Measurements from ENCODE around the gene ZBTB49.
"Not testable (repeated sequence)": the region's sequence is repeated elsewhere in the genome, so short reads cannot be mapped to it uniquely, and the experiment has no call there.

Gene ZBTB49

DNA sequence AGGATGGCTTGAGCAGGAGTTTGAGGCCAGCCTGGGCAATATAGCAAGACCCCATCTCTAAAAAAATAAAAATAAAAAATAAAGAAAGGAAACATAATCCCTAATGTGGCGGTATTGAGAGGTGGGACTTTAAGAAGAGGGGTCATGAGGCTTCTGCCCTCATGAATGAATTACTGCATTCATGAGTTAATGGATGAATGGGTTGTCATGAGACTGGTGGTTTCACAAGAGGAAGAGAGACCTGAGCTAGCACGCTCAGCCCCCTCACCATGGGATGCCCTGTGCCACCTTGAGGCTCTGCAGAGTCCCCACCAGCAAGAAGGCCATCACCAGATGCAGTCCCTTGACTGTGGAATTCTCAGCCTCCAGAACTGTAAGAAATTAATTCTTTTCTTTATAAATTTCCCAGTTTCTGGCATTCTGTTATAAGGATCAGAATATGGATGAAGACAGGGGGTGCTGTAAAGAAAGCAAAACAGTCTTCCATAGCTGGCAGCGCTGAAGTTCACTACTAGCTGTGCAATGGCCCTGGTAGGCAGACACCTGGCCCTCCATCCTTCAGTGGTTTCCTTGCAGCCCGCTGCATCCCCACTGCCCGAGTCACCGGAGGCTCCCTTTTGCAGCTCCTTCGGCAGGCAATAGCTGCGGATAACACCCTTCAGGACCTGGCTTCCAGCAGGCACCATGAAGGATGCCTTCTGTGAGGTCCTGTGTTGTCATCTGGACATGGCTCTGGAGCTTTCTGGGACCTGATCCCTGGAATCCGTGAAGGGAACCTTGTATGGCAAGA lies 52.0 kb downstream of the ZBTB49 start:
- in situ Hi-C loops (cut with MboI; ENCODE audit: low sequenced_read_pairs): no loop called here
- DNase-seq (ENCODE audit: low spot score in 2 of 2): no peak
- Histone ChIP-seq H3K27me3 (ENCODE audit: low read depth) (no peaks in the 10 kb centered on the region), H3K9me3 (no peaks in the 10 kb centered on the region), H3K4me3 (no peak overlapping the region), H3K4me1 (no peaks in the 10 kb centered on the region), H3K36me3 (replicated peaks) (no peaks in the 10 kb centered on the region)

DNA sequence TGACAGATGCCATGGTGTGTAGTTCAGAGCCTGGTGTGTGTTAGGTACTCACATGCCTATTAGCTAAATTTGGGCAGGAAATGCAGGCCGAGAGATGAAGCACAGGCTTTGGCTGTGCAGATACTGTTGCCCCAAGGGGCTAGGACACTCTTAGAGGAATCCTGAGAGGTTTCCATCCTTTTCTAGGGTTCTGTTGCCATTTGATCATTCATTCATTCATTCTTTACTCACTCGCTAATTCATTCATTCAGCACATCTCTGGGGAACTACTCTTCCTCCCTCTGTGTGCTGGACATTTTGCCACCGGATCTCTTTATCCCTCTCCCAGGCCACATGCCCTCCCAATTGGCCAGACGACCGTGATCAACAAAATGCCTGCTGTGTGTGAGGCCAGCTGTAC lies 53.0 kb downstream of the ZBTB49 start:
- DNase-seq (ENCODE audit: low spot score in 2 of 2): no peak
- Histone ChIP-seq H3K4me1 (no peaks in the 10 kb centered on the region), H3K36me3 (replicated peaks) (no peaks in the 10 kb centered on the region), H3K27me3 (ENCODE audit: low read depth) (no peaks in the 10 kb centered on the region), H3K4me3 (no peak overlapping the region), H3K9me3 (no peaks in the 10 kb centered on the region)
- in situ Hi-C loops (cut with MboI; ENCODE audit: low sequenced_read_pairs): no loop called here

DNA sequence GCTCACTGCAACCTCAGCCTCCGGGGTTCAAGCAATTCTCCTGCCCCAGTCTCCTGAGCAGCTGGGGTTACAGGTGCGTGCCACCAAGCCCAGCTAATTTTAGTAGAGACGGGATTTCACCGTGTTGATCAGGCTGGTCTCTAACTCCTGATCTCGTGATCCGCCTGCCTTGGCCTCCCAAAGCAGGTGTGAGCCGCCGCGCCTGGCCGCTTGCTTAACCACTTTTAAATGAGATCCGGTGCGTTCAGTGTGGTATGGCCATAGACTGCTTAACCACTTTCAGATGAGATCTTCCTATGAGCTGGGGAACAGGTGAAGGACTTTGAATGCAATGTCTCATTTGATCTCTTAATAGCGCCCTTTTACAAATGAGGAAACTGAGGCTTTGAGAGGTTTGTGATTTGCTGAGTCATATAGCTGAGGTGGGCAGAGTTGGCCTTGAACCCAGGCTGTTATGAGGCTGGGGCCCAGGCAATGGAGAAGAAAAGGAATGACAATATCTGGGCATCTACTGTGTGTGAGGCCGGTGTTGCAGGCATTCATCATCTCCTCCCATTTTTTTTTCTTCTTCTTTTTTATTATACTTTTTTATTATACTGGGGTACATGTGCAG lies 55.0 kb downstream of the ZBTB49 start:
- Histone ChIP-seq H3K9me3 (no peaks in the 10 kb centered on the region), H3K36me3 (replicated peaks) (no peaks in the 10 kb centered on the region), H3K27me3 (ENCODE audit: low read depth) (no peaks in the 10 kb centered on the region), H3K4me1 (no peaks in the 10 kb centered on the region), H3K4me3 (no peak overlapping the region)
- in situ Hi-C loops (cut with MboI; ENCODE audit: low sequenced_read_pairs): no loop called here
- no peak for DNase-seq (ENCODE audit: low spot score in 2 of 2)

DNA sequence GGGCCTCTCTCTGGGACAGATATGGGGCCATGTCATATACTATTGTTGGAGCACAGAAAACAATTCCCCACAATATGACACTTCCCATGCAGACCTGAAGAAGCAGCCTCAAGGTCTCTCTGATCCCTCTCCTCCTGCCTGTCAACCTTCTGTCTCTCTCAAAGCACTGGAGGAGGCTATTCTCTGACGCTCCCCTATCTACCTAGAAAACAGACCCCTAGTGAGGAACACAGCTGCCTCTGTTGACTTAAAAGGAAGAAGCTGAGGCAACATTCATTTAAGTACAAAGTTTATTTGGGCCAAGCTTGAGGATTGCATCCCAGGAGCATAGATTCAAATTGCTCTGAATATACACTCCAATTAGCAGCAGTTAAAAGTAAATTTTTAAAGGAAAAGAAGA lies 57.5 kb downstream of the ZBTB49 start:
- H3K27me3 ChIP-seq (ENCODE audit: low read depth): no peaks in the 10 kb centered on the region
- H3K9me3 ChIP-seq: no peaks in the 10 kb centered on the region
- in situ Hi-C loops (cut with MboI; ENCODE audit: low sequenced_read_pairs): no loop called here
- H3K36me3 ChIP-seq (replicated peaks): no peaks in the 10 kb centered on the region
- H3K4me3 ChIP-seq: no peak overlapping the region
- no peaks in the 10 kb centered on the region for H3K4me1 ChIP-seq
- no peak for DNase-seq (ENCODE audit: low spot score in 2 of 2)

DNA sequence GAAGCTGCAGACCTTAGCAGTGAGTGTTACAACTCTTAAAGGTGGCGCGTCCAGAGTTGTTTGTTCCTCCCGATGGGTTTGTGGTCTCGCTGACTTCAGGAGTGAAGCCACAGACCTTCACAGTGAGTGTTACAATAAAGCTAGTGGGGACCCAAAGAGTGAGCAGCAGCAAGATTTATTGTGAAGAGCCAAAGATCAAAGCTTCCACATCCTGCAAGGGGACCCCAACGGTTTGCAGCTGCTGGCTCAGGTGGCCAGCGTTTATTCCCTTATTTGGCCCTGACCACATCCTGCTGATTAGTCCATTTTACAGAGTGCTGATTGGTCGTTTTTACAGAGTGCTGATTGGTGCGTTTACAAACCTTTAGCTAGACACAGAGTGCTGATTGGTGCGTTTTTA lies 58.5 kb downstream of the ZBTB49 start:
- H3K36me3 ChIP-seq (replicated peaks); H3K27me3 ChIP-seq (ENCODE audit: low read depth); H3K9me3 ChIP-seq; H3K4me3 ChIP-seq; in situ Hi-C loops (cut with MboI; ENCODE audit: low sequenced_read_pairs); DNase-seq (ENCODE audit: low spot score in 2 of 2); H3K4me1 ChIP-seq: not testable (repeated sequence)

DNA sequence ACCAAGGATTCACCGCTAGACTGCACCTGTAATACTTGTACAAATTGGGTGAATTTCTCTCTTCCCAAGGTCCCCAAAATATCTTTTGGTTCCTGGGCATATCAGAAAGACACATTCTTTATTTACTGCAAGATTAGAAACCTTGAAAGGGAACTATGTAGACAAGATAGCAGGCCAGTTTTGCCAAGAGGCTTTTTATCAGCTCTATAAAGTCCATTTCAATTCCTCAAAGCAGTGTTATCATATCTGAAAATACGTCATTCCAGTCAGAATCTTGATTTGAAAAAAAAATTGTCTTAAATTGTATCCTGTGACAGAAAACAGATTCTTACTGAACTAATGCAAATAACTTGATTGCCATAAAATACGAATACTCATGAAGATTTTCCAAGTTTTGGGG lies 59.8 kb downstream of the ZBTB49 start:
- in situ Hi-C loops (cut with MboI; ENCODE audit: low sequenced_read_pairs): no loop called here
- no peak for DNase-seq (ENCODE audit: low spot score in 2 of 2)
- Histone ChIP-seq H3K4me3 (no peak overlapping the region), H3K36me3 (replicated peaks) (no peaks in the 10 kb centered on the region), H3K9me3 (no peaks in the 10 kb centered on the region), H3K4me1 (no peaks in the 10 kb centered on the region), H3K27me3 (ENCODE audit: low read depth) (no peaks in the 10 kb centered on the region)

DNA sequence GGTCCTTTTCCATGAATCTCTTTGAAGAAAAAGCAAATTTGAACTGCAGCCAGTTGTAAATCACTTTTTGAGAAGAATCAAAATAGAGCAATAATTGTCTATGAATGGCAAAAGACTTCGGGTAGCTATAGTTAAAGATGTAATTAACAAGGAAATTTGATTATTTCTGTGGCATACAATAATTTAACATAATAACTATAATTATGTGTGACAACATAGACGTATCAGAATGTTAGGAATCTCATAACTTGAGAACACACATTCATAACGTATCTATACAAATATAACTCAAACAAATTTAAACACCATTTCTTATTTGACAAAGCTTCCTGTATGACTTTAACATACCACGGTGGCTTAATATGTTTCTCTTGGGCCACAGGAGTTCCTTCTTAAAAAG lies 60.9 kb downstream of the ZBTB49 start:
- Histone ChIP-seq H3K4me1 (no peaks in the 10 kb centered on the region), H3K4me3 (no peak overlapping the region), H3K27me3 (ENCODE audit: low read depth) (no peaks in the 10 kb centered on the region), H3K36me3 (replicated peaks) (no peaks in the 10 kb centered on the region), H3K9me3 (no peaks in the 10 kb centered on the region)
- no peak for DNase-seq (ENCODE audit: low spot score in 2 of 2)
- in situ Hi-C loops (cut with MboI; ENCODE audit: low sequenced_read_pairs): no loop called here

DNA sequence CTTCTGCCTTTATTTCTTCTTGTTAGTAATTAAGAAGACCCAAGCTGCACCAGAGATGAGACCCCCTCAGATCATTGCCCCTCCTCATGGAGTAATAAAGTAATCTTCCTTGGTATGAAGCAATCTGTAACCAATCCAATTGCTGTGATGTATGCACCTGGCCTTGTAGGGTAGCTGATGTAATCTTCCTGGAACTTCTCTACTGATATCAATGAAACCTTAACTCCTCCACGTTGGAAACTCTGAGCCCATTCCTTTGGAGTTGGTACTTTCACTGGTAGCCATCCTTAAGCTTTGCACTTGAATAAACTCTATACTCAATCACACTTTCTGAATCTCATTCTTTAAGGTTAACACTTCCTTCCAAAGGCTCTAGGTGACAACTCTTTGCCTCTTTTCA lies 65.3 kb downstream of the ZBTB49 start:
- no peak overlapping the region for H3K4me3 ChIP-seq
- H3K36me3 ChIP-seq (replicated peaks): no peaks in the 10 kb centered on the region
- H3K9me3 ChIP-seq: no peaks in the 10 kb centered on the region
- H3K4me1 ChIP-seq: no peaks in the 10 kb centered on the region
- DNase-seq (ENCODE audit: low spot score in 2 of 2): no peak
- in situ Hi-C loops (cut with MboI; ENCODE audit: low sequenced_read_pairs): no loop called here
- no peaks in the 10 kb centered on the region for H3K27me3 ChIP-seq (ENCODE audit: low read depth)

DNA sequence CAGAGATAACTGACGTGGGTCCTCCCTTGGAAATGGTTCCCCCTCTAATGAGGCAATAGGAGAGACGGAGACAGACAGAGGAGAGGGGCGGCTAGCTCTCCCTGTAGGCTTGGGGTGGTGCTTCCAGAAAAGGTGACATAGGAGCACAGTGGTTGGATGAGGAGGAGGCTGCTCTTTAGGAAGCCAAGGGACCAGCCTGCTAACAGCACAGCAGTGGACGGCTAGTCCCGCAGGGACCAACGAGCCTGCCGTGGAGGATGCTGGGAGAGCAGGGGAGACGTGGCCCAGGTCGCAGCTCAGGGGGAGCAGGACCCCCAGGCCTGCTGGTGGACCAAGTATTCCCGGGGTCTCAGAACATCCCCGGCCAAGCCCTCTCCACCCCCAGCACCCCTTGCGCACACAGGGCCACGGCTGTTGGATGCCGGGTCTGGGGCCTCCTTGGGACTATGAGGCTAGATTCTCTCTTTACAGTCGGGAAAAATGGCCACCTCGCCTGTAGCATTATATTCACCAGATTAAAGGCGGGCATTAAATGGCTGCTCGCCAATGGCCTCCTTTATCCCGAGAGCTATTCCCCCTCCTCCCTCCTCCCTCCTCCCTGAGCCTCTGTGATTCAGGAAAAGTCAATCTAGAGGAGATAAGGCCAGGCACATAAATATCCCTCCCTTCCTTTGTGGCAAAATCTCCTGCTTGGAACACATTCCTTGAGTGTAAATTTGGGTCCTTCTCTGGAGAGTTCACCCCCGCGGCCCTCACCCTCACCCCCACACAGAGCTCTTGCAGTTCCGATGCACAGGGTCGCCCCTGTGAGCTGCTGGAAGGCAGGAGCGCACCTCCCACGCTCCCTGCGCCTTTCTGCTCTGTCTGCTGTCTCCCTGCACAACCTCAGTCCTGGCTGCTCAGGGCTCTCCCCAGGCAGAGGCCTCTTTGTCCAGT lies 66.3 kb downstream of the ZBTB49 start:
- no peak overlapping the region for H3K4me3 ChIP-seq
- H3K9me3 ChIP-seq: no peaks in the 10 kb centered on the region
- H3K27me3 ChIP-seq (ENCODE audit: low read depth): no peaks in the 10 kb centered on the region
- in situ Hi-C loops (cut with MboI; ENCODE audit: low sequenced_read_pairs): no loop called here
- DNase-seq (ENCODE audit: low spot score in 2 of 2): no peak
- H3K36me3 ChIP-seq (replicated peaks): no peaks in the 10 kb centered on the region
- H3K4me1 ChIP-seq: no peaks in the 10 kb centered on the region

DNA sequence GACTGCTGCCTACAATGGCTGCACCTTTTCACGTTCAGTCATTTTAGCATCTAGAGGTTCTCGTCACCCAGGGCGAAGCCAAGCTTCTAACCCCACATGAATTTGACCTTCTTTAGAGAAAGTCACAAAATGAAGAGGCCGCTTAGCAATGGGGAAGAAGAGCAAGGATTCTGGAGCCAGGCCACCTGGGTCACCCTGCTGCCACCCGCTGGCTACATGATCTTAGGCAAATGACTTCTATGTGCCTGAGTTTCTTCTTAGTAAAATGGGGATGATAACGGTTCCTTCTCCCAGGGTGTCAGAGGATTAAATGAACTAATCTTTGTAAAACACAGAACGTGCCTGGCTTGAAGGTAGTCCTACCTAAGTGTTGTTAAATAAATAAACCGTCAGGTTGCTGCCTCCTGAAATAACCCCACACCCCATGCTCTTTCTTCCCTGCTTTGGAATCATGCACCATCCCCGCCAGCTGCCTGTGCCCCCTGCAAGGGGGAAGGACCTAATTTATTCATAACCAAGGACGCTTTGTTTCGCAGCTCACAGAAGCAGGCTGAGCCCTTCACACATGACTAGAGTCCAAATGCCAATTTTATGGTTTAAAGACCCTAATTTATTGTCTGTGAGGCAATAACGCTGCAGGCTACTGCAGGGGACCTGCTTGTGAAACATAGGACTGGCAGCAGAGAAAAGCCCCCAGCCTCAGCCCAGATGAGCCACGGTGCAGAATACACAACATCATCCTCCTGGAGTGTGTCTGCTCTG lies 68.2 kb downstream of the ZBTB49 start:
- Histone ChIP-seq H3K4me3 (no peak overlapping the region), H3K27me3 (ENCODE audit: low read depth) (no peaks in the 10 kb centered on the region), H3K9me3 (no peaks in the 10 kb centered on the region), H3K4me1 (no peaks in the 10 kb centered on the region), H3K36me3 (replicated peaks) (no peaks in the 10 kb centered on the region)
- in situ Hi-C loops (cut with MboI; ENCODE audit: low sequenced_read_pairs): no loop called here
- DNase-seq (ENCODE audit: low spot score in 2 of 2): no peak

DNA sequence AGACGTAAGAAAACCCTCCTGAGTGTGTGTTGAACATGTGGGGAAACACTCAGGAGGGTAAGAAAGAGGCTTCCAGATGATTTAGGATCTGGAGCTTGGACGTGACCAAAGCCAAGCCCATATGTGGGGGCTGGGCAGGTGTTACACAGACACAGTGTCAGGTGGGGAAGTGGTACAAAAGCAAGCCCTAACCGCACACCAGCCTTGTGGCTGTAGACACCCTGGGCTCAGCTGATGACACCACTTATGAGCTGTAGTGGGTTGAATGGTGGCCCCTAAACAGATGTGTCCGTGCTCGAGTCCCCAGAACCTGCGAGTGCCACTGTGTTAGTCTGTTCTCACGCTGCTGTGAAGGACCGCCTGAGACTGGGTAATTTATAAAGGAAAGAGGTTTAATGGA lies 71.8 kb downstream of the ZBTB49 start:
- in situ Hi-C loops (cut with MboI; ENCODE audit: low sequenced_read_pairs): no loop called here
- Histone ChIP-seq H3K27me3 (ENCODE audit: low read depth) (no peaks in the 10 kb centered on the region), H3K36me3 (replicated peaks) (no peaks in the 10 kb centered on the region), H3K4me3 (no peak overlapping the region), H3K9me3 (no peaks in the 10 kb centered on the region; the same call in 1 of the 2 replicates), H3K4me1 (no peaks in the 10 kb centered on the region)
- no peak for DNase-seq (ENCODE audit: low spot score in 2 of 2)

DNA sequence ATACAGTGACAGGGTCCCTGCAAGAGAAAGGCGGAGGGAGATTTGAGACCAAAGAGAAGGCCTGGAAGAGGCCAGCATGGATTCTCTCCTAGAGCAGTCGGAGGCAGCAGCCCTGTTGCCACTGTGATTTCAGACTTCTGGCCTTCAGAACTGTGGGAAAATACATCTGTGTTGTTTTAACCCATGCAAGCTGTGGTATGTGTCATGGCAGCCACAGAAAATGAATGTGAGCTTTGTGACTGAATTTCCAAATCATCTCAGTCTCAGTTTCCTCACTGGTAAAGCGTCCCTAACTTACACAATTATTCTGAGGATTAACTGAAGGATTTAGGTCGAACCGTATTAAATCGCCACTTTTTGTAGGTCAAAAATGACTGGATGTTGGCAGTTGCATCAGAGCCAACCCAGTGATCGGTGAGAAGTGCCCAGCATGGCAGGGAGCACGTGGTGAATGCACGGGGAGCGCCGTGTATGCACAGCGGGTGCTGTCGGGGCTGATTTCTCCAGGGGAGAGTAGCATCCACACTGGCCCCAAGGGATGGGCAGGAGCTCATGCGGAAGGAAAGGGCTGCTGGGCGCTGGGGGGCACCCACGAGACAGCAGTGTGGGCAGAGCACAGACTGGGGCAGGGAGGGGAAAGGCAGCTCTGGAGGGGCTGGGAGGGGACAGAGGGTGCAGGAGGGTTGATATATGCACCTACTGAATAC lies 73.1 kb downstream of the ZBTB49 start:
- DNase-seq (ENCODE audit: low spot score in 2 of 2): no peak

DNA sequence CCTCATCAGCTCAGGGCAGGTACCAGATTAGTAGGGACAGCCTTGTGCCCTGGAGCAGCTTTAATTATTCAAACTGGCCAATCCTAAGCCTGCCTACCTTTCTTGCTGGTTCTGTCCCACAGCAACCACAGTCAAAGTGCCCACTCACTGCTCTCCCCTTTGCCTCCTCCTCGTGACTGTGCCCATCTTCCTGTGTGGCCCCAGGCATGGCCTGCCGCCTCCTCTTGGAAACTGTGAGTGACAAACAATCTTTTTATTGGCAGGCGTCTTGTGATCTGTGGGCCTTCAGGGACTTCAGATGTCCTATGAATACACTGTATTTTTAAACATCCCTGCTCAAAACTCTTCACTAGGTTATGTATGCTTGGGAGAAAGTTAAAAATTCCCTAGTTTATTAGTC lies 74.0 kb downstream of the ZBTB49 start:
- in situ Hi-C loops (cut with MboI; ENCODE audit: low sequenced_read_pairs): no loop called here

More for the DNA sequence above, 73.1 kb downstream of the ZBTB49 start:
- Histone ChIP-seq H3K27me3 (ENCODE audit: low read depth) (no peaks in the 10 kb centered on the region), H3K36me3 (replicated peaks) (no peaks in the 10 kb centered on the region), H3K9me3 (no peaks in the 10 kb centered on the region; the same call in 1 of the 2 replicates), H3K4me3 (no peak overlapping the region), H3K4me1 (no peaks in the 10 kb centered on the region)
- in situ Hi-C loops (cut with MboI; ENCODE audit: low sequenced_read_pairs): no loop called here

More for the DNA sequence above, 74.0 kb downstream of the ZBTB49 start:
- H3K4me1 ChIP-seq: no peaks in the 10 kb centered on the region
- H3K27me3 ChIP-seq (ENCODE audit: low read depth): no peaks in the 10 kb centered on the region
- no peak overlapping the region for H3K4me3 ChIP-seq
- DNase-seq (ENCODE audit: low spot score in 2 of 2): no peak
- no peaks in the 10 kb centered on the region for H3K36me3 ChIP-seq (replicated peaks)
- H3K9me3 ChIP-seq: no peaks in the 10 kb centered on the region; the same call in 1 of the 2 replicates
